Karpas-422 (cell line): Measurements from ENCODE around the gene PTGDR2. TPM values are rescaled to one million over a fixed set of nuclear protein-coding genes. Genes with fewer than 3 reads are reported as not detected.

Source experiments
- DNase-seq: peaks from one replicate; pipeline ENCODE4 v3.0.0-alpha.2; 2015
- H2AFZ ChIP-seq: fragments of 200-600 bp; sonication (generic); 2 replicates; pipeline ENCODE4 v1.6.1; 2014; ENCODE audit warnings: antibody characterized with exemption, low read length, mixed read lengths
- H3K27ac ChIP-seq: fragments of 200-600 bp; sonication (generic); 2 replicates; pipeline ENCODE4 v1.5.1; 2014; ENCODE audit warnings: mild to moderate bottlenecking, low read length, moderate library complexity
- H3K27me3 ChIP-seq: fragments of 200-600 bp; sonication (generic); 2 replicates; pipeline ENCODE4 v1.6.1; 2014; ENCODE audit warnings: low read length, mixed read lengths
- H3K36me3 ChIP-seq: fragments of 200-600 bp; sonication (generic); 2 replicates; pipeline ENCODE4 v1.6.1; 2014; ENCODE audit warnings: low read length, mixed read lengths; ENCODE audit not compliant: insufficient read depth
- H3K4me1 ChIP-seq: fragments of 200-600 bp; sonication (generic); 2 replicates; pipeline ENCODE4 v1.6.1; 2014; ENCODE audit warnings: mild to moderate bottlenecking, low read length, mixed read lengths
- H3K4me2 ChIP-seq: fragments of 200-600 bp; sonication (generic); 2 replicates; pipeline ENCODE4 v1.6.1; 2014; ENCODE audit warnings: low read length, low read depth, mild to moderate bottlenecking; ENCODE audit not compliant: poor library complexity, severe bottlenecking
- H3K4me3 ChIP-seq: fragments of 200-600 bp; sonication (generic); 2 replicates; pipeline ENCODE4 v1.5.1; 2014; ENCODE audit warnings: mild to moderate bottlenecking, antibody characterized with exemption, low read length, mixed read lengths
- H3K79me2 ChIP-seq: fragments of 200-600 bp; sonication (generic); 2 replicates; pipeline ENCODE4 v1.6.1; 2014; ENCODE audit warnings: mild to moderate bottlenecking, low read length, mixed read lengths
- H3K9ac ChIP-seq: fragments of 200-600 bp; sonication (generic); 2 replicates; pipeline ENCODE4 v1.6.0; 2014; ENCODE audit warnings: low read length
- H3K9me2 ChIP-seq: fragments of 200-600 bp; sonication (generic), shearing (Covaris generic); replicated peaks from 2 replicates; pipeline ENCODE4 v1.6.0; 2014; ENCODE audit warnings: mild to moderate bottlenecking, low read length, moderate library complexity; ENCODE audit not compliant: insufficient read depth
- H3K9me3 ChIP-seq: fragments of 300-700, 200-600 bp; sonication (generic); 2 replicates; pipeline ENCODE4 v1.6.1; 2014; ENCODE audit warnings: low read length, mixed read lengths
- H4K20me1 ChIP-seq: fragments of 200-600 bp; sonication (generic); 2 replicates; pipeline ENCODE4 v1.6.1; 2014; ENCODE audit warnings: mild to moderate bottlenecking, antibody characterized with exemption, low read length, low read depth; ENCODE audit not compliant: insufficient read depth
- total RNA-seq: library from RNA; depleted of rRNA; stranded (reverse); fragments of >200 nt; shearing (Covaris generic); gene quantifications from 2 replicates; pipeline ENCODE4 v1.2.3, GENCODE V29; 2014; ENCODE audit warnings: low replicate concordance; rRNA removed

The PTGDR2 gene
- total RNA-seq = not detected in 2 replicates

GRCh38 chr11:60855726-60856633 is at the start of gene PTGDR2:
Gene PTGDR2, minus strand, starts transcription at chr11:60855950. Its CDS starts 2,228 bp downstream, at chr11:60853722.
- no peaks in the 10 kb centered on the region for H3K36me3 ChIP-seq
- peaks cover 5% of the 10 kb centered on the region; the same call in 1 of the 2 replicates for H3K4me1 ChIP-seq
- H3K27me3 ChIP-seq = no peaks in the 10 kb centered on the region
- no peak for DNase-seq
- H2AFZ ChIP-seq = no peak within 1 kb of the TSS
- H3K4me2 ChIP-seq = no peak within 1 kb of the TSS
- no peak within 1 kb of the TSS for H3K9ac ChIP-seq
- no peak within 1 kb of the TSS for H3K4me3 ChIP-seq
- no peak within 1 kb of the TSS for H3K27ac ChIP-seq
- no peaks in the 10 kb centered on the region for H3K79me2 ChIP-seq
- no peaks in the 10 kb centered on the region for H3K9me2 ChIP-seq
- H3K9me3 ChIP-seq = no peaks in the 10 kb centered on the region
- H4K20me1 ChIP-seq = peaks cover 3% of the 10 kb centered on the region; the same call in 1 of the 2 replicates

- peak overlapping the region; percentile 93 for H3K9ac ChIP-seq
These were observed 49.3 kb upstream of the PTGDR2 start for GRCh38 chr11:60905047-60905446.

DNA sequence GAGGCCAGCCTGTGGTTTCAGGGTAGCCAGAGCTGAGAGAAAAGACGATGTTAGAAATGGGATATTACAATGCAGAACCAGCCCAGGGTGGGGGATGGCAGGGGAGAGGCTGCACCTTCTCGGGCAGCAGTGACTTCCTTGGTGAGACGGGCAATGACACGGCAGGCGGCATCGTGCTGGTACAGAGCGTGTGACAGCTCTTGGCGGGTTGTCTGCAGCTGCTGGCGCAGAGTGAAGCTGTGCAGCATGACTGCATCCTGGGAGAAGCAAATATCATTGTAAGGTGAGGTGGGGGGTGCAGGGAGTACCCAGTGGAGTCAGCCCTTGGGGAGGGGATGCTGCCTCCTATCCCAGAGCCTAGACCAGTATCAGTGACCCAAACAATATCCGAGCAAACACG is 46.9 kb upstream of the PTGDR2 start:
- Histone ChIP-seq H3K9me3 (no peaks in the 10 kb centered on the region), H3K79me2 (peaks cover 41% of the 10 kb centered on the region)
- no peak for DNase-seq

More at GRCh38 chr11:60905047-60905446, 49.3 kb upstream of the PTGDR2 start:
- Histone ChIP-seq H3K27ac (peak overlapping the region; percentile 86; the same call in 1 of the 2 replicates), H3K4me2 (peak overlapping the region; percentile 89), H3K4me1 (peaks cover 26% of the 10 kb centered on the region), H2AFZ (no peak overlapping the region), H3K27me3 (no peaks in the 10 kb centered on the region), H3K36me3 (peaks cover 34% of the 10 kb centered on the region; the same call in 1 of the 2 replicates), H3K9me3 (no peaks in the 10 kb centered on the region), H3K79me2 (peaks cover 36% of the 10 kb centered on the region), H3K9me2 (no peaks in the 10 kb centered on the region), H3K4me3 (peak overlapping the region; percentile 83), H4K20me1 (peaks cover 29% of the 10 kb centered on the region)
- DNase-seq = no peak

GRCh38 chr11:60900673-60901404 is 45.1 kb upstream of the PTGDR2 start:
- Histone ChIP-seq H3K27ac (no peak overlapping the region), H3K9ac (no peak overlapping the region), H3K79me2 (peaks cover 41% of the 10 kb centered on the region), H3K4me3 (no peak overlapping the region), H3K9me3 (no peaks in the 10 kb centered on the region), H4K20me1 (peaks cover 45% of the 10 kb centered on the region), H2AFZ (no peak overlapping the region), H3K36me3 (peaks cover 67% of the 10 kb centered on the region), H3K4me2 (no peak overlapping the region), H3K27me3 (no peaks in the 10 kb centered on the region), H3K4me1 (peaks cover 13% of the 10 kb centered on the region), H3K9me2 (no peaks in the 10 kb centered on the region)
- no peak for DNase-seq

More for the DNA sequence above, 46.9 kb upstream of the PTGDR2 start:
- no peak overlapping the region for H3K4me3 ChIP-seq
- H3K27ac ChIP-seq = no peak overlapping the region
- no peaks in the 10 kb centered on the region for H3K27me3 ChIP-seq
- H3K4me2 ChIP-seq = no peak overlapping the region
- peaks cover 50% of the 10 kb centered on the region for H3K36me3 ChIP-seq
- H3K9ac ChIP-seq = no peak overlapping the region
- peaks cover 23% of the 10 kb centered on the region for H3K4me1 ChIP-seq
- H2AFZ ChIP-seq = no peak overlapping the region
- H3K9me2 ChIP-seq = no peaks in the 10 kb centered on the region
- peaks cover 41% of the 10 kb centered on the region for H4K20me1 ChIP-seq

GRCh38 chr11:60899977-60900376 is 44.2 kb upstream of the PTGDR2 start:
- no peak for DNase-seq
- no peaks in the 10 kb centered on the region for H3K27me3 ChIP-seq
- peaks cover 42% of the 10 kb centered on the region for H4K20me1 ChIP-seq
- no peak overlapping the region for H3K4me3 ChIP-seq
- H3K9me2 ChIP-seq = no peaks in the 10 kb centered on the region
- peaks cover 10% of the 10 kb centered on the region for H3K4me1 ChIP-seq
- H3K9ac ChIP-seq = no peak overlapping the region
- H3K9me3 ChIP-seq = no peaks in the 10 kb centered on the region
- H3K36me3 ChIP-seq = peaks cover 75% of the 10 kb centered on the region
- H3K4me2 ChIP-seq = no peak overlapping the region
- H3K27ac ChIP-seq = no peak overlapping the region
- no peak overlapping the region for H2AFZ ChIP-seq
- peaks cover 33% of the 10 kb centered on the region for H3K79me2 ChIP-seq

DNA sequence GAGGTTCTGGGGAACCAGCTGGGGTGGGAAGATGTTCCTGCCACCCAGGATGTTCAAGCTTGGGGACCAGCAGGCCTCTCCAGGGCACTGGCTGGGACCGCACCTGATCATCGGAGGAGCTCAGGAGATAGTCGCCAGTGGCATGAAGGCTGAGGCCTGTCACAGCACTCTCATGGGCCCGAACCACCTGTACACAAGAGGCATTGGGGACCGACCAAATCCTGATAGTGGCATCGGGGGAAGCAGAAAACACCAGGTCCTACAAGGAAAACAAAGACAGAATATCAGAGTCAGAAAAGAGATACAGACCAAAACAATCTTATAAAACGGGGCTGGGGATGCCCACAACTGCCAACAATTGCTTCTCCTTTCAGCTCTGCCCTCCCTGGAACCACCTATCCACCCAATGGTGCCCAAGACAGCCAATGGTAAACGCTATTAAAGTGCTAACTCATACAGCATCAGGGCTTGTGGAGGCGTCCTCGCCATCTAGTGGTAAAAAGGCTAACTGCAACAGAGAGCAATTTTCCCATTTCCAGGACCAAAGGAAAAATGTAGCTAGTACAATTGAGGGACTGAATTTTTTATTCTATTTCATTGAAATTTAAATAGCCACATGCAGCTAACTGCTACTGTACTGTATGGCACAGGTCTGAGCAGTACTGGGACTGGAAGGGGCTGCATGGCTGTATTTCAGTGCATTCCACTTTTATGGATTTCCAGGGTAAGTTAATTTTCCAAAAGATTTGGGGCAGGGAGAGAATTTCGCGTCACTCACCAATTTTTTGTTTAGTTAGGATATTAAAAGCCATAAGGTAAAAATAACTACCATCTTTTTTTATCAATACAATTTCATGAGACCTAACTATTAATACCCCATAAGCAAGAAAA is 43.5 kb upstream of the PTGDR2 start:
- DNase-seq = peak; percentile 73
- Histone ChIP-seq H3K4me2 (no peak overlapping the region), H3K27me3 (no peaks in the 10 kb centered on the region), H3K9ac (no peak overlapping the region), H3K9me2 (no peaks in the 10 kb centered on the region), H3K36me3 (peaks cover 75% of the 10 kb centered on the region), H3K4me3 (no peak overlapping the region), H3K79me2 (peaks cover 26% of the 10 kb centered on the region), H2AFZ (no peak overlapping the region), H4K20me1 (peaks cover 36% of the 10 kb centered on the region), H3K4me1 (peaks cover 3% of the 10 kb centered on the region), H3K27ac (no peak overlapping the region), H3K9me3 (no peaks in the 10 kb centered on the region)

DNA sequence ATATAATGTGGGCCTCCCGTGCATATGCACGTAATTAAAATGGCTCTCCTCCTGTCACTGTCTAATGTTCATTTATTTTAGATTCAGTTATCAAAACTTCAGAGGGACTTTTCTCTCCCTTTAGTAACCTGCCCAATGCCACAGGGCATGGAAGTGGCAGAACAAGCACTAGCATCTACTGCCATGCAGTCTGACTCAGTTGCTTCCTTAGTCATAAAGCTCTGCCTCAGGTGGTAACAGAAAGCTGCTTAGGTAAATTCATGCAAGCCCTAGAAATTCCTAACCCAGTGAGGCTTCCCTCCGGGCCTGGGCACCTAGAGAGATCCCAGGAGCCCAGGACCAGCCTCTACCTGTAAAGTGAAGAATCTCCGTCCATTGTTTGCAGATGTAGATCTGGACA is 41.7 kb upstream of the PTGDR2 start:
- no peaks in the 10 kb centered on the region for H3K4me1 ChIP-seq
- no peaks in the 10 kb centered on the region for H3K27me3 ChIP-seq
- H3K4me3 ChIP-seq = no peak overlapping the region
- no peak overlapping the region for H3K9ac ChIP-seq
- H3K4me2 ChIP-seq = no peak overlapping the region
- no peak overlapping the region for H3K27ac ChIP-seq
- H3K36me3 ChIP-seq = peaks cover 67% of the 10 kb centered on the region
- H3K9me3 ChIP-seq = no peaks in the 10 kb centered on the region
- peaks cover 20% of the 10 kb centered on the region for H4K20me1 ChIP-seq
- DNase-seq = no peak
- peaks cover 9% of the 10 kb centered on the region; the same call in 1 of the 2 replicates for H3K79me2 ChIP-seq
- no peak overlapping the region for H2AFZ ChIP-seq
- no peaks in the 10 kb centered on the region for H3K9me2 ChIP-seq
